PC-3 (cell line): ENCODE results near the gene RASL10B.

ENCODE experiments used
- CTCF ChIP-seq: fragments of 300-600 bp; sonication (generic); conservative IDR thresholded peaks from 2 replicates; pipeline ENCODE4 v1.5.1; 2017; ENCODE audit warnings: antibody characterized with exemption, low read depth, mild to moderate bottlenecking, low read length
- EZH2 ChIP-seq: fragments of 300-600 bp; sonication (generic); IDR thresholded peaks from one replicate; pipeline ENCODE4 v1.6.1; 2017; ENCODE audit warnings: antibody characterized with exemption, mild to moderate bottlenecking, low read length; ENCODE audit not compliant: unreplicated experiment
- EZH2phosphoT487 ChIP-seq: fragments of 300-600 bp; sonication (generic); IDR thresholded peaks from 2 replicates; pipeline ENCODE4 v1.6.1; 2018; ENCODE audit warnings: mild to moderate bottlenecking, antibody characterized with exemption, low read length, borderline replicate concordance

GRCh38 chr17:35728551-35728950 is 2.9 kb upstream of the RASL10B start:
- TF ChIP-seq CTCF (no peak), EZH2 (no peak), EZH2phosphoT487 (no peak)
